ENCODE results near the gene OAS2.

DNA sequence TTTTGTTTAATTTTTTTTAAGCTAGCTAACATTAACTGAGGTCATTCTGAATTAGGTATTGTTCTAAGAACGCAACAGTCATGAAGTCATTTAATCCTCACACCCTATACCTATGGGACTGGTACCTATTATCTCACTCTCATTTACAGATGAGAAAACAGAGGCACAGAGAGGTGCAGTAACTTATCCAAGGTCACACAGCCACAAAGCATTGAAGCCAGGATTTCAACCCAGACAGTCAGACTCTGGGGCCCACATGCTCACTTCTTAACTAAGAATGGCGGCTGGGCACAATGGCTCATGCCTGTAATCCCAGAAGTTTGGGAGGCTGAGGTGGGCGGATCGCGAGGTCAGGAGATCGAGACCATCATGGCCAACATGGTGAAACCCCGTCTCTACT lies 63.2 kb downstream of the OAS2 start:
- TF ChIP-seq CREM (IDR thresholded peaks at IDR 0.05; ENCODE audit: low read depth): no peak
- TF ChIP-seq, protein P1, sequence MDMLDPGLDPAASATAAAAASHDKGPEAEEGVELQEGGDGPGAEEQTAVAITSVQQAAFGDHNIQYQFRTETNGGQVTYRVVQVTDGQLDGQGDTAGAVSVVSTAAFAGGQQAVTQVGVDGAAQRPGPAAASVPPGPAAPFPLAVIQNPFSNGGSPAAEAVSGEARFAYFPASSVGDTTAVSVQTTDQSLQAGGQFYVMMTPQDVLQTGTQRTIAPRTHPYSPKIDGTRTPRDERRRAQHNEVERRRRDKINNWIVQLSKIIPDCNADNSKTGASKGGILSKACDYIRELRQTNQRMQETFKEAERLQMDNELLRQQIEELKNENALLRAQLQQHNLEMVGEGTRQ (IDR thresholded peaks at IDR 0.05; ENCODE audit: borderline replicate concordance, low read depth, low read length): no peak
- no peak for TF ChIP-seq EZH2 (IDR thresholded peaks at IDR 0.05; ENCODE audit: borderline replicate concordance, control insufficient read depth, low read depth, low read length)
- TF ChIP-seq, protein P2, sequence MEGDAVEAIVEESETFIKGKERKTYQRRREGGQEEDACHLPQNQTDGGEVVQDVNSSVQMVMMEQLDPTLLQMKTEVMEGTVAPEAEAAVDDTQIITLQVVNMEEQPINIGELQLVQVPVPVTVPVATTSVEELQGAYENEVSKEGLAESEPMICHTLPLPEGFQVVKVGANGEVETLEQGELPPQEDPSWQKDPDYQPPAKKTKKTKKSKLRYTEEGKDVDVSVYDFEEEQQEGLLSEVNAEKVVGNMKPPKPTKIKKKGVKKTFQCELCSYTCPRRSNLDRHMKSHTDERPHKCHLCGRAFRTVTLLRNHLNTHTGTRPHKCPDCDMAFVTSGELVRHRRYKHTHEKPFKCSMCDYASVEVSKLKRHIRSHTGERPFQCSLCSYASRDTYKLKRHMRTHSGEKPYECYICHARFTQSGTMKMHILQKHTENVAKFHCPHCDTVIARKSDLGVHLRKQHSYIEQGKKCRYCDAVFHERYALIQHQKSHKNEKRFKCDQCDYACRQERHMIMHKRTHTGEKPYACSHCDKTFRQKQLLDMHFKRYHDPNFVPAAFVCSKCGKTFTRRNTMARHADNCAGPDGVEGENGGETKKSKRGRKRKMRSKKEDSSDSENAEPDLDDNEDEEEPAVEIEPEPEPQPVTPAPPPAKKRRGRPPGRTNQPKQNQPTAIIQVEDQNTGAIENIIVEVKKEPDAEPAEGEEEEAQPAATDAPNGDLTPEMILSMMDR (IDR thresholded peaks at IDR 0.05 in 2 of 3, conservative IDR thresholded peaks at IDR 0.05 in 1 of 3; ENCODE audit: control insufficient read depth in 2 of 3, extremely low read depth in 1 of 3, insufficient read depth in 1 of 3, low read depth in 3 of 3, low read length in 3 of 3): no peak
- TF ChIP-seq, protein P3, sequence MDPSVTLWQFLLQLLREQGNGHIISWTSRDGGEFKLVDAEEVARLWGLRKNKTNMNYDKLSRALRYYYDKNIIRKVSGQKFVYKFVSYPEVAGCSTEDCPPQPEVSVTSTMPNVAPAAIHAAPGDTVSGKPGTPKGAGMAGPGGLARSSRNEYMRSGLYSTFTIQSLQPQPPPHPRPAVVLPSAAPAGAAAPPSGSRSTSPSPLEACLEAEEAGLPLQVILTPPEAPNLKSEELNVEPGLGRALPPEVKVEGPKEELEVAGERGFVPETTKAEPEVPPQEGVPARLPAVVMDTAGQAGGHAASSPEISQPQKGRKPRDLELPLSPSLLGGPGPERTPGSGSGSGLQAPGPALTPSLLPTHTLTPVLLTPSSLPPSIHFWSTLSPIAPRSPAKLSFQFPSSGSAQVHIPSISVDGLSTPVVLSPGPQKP (IDR thresholded peaks at IDR 0.05; ENCODE audit: low read depth, low read length): no peak
- TF ChIP-seq JUNB (IDR thresholded peaks at IDR 0.05): no peak
